GM10266 (cell line): ENCODE data around the gene GUCA1A.
"Not testable (repeated sequence)": the region's sequence is repeated elsewhere in the genome, so short reads cannot be mapped to it uniquely, and the experiment has no call there.

Experiments
- DNase-seq: peaks from one replicate; pipeline ENCODE4 v3.0.0; 2012; ENCODE audit errors: extremely low spot score
- TF ChIP-seq, protein P1 (sequence below): IDR thresholded peaks from 2 replicates; pipeline ENCODE4 v1.5.1; 2012; ENCODE audit warnings: mild to moderate bottlenecking, low read depth; ENCODE audit not compliant: control insufficient read depth, insufficient read depth; ENCODE audit errors: missing control alignments

GUCA1A gene

DNA sequence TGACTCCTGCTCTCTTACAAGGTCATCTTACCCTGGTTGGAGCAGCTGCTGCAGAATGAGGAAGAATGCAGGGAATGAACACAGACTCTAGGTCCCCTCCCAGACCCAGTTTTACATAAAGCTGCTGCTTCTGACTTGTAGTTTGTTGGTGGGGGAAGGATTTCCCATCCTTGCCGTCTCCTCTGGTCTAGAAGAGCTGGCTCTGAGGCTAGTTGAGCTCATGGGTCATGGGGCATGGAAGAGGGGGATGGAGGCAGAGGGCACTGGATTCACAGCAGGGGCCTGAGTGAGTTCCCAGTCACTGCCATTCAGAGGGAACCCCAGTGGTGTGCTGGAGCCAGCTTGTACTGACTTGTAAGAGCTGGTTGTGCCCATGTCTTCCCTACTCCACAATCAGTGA lies 9.2 kb upstream of the GUCA1A start:
- TF ChIP-seq, protein P1, sequence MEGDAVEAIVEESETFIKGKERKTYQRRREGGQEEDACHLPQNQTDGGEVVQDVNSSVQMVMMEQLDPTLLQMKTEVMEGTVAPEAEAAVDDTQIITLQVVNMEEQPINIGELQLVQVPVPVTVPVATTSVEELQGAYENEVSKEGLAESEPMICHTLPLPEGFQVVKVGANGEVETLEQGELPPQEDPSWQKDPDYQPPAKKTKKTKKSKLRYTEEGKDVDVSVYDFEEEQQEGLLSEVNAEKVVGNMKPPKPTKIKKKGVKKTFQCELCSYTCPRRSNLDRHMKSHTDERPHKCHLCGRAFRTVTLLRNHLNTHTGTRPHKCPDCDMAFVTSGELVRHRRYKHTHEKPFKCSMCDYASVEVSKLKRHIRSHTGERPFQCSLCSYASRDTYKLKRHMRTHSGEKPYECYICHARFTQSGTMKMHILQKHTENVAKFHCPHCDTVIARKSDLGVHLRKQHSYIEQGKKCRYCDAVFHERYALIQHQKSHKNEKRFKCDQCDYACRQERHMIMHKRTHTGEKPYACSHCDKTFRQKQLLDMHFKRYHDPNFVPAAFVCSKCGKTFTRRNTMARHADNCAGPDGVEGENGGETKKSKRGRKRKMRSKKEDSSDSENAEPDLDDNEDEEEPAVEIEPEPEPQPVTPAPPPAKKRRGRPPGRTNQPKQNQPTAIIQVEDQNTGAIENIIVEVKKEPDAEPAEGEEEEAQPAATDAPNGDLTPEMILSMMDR: no peak
- no peak for DNase-seq

DNA sequence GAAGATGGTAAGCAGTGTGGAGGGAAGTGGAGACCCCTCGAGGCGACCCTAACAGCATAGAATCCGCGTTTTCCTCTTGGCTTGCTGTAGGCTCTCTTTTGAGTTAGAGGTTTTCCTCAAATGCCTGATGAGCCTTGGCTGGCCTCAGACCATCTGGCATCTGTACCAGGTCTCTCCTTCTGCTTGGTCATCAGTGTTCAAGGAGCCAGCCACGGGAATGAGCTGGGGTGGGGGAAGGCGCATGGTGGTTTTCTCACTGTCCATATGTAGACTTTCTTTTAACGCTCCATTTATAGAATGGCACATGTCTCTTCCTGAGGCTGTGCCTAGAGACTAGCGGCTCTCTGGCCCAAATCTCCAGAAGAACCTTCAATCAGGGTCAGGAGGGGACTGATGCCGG lies 8.1 kb upstream of the GUCA1A start:
- TF ChIP-seq, protein P1: no peak
- DNase-seq: no peak

DNA sequence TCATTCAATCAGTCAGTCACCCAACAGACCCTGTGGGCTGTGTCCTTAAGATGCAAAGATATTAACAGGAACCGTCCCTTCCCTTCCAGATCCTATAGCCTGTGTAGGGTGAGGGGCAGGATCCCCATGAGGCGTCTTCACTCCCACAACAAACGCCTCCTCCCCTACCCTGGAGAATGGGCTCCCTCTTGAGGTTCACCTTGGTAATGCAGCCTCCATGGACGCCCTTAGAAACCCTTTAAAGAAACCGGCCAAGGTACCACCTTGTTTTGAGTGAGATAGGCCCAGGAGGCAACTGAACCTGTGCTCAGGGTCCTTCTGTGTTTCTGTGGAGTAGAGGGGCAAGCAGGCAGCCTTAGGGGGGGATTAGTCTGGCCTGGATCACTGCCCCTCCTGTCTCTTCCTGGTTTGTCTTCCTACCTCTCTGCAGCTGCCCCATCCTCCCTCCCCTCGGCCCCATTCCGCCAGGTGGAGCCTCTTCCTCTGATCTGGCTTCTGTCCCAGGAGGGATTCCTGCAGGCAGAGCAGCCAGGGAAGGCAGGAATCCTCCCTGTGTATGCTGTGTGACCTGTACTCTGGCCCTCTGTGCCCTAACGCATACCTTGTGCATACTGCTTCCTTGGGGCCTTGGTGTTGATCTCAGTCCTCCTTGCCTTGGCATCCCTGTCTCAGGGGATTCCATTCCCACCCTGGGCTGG lies 6.6 kb upstream of the GUCA1A start:
- peak; percentile 83 for DNase-seq
- TF ChIP-seq, protein P1: peak; percentile 85

DNA sequence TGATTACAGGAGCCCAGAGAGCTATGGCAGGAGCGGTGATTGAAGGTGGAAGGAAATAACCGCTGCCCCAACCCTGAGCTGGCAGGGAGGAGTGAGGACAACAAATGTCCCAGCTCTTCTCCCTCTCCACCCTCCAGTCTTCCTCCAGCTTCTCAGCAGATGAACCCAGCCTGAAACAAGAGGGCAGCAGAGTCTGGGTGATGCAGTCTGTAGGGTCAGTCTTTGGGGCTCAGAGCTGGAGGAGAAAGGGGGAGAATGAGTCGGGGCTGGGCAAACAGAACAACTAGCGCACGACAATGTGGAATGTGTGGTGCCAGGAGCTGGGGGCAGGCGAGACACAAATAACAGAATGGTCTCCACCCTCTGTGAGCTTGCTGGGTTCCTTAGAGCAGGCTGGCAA lies 4.5 kb upstream of the GUCA1A start:
- no peak for DNase-seq
- TF ChIP-seq, protein P1: no peak

DNA sequence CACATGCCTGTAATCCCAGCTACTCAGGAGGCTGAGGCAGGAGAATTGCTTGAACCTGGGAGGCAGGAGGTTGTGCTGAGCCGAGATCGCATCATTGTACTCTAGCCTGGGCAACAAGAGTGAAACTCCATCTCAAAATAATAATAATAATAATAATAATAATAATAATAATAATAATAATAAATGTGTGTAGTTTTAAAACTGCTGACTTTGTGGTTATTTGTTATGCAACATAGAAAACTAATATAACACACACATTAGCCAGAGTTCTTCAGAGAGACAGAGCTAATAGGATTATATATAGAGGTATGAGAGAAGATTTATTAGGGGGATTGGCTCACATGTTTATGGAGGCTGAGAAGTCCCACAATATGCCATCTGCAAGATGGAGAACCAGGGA lies 3.4 kb upstream of the GUCA1A start:
- DNase-seq: not testable (repeated sequence)

DNA sequence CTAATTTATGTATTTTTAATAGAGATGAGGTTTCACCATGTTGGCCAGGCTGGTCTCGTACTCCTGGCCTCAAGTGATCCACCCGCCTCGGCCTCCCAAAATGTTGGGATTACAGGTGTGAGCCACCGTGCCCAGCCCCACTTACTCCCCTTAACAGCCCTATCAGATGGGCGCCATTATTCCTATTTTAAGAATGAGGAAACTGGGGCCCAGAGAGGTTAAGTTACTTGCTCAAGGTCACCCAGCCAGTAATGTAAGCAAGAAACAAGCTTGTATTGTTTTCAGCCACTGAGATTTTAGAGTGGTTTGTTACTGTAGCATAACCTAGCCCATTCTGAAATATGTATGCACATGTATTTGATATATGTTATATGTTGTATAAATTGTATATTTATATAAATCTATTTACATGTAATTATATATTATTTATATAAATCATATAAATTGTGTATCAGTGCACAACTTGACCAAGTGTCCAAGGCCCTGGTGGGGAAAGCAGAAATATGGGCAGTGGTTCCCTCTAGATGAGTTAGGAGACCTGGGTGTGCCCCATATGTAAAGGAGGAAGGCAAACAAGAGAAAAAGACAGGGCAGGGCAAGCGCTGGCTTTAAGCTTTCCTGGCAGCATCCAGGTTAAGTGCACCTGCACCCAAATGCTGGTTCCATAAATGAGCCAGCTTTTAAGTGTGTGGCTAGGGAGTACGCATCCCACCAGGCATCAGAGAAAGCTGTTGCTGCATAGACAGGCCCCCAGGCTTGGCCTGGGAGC lies 1.2 kb upstream of the GUCA1A start:
- TF ChIP-seq, protein P1: no peak
- DNase-seq: no peak

DNA sequence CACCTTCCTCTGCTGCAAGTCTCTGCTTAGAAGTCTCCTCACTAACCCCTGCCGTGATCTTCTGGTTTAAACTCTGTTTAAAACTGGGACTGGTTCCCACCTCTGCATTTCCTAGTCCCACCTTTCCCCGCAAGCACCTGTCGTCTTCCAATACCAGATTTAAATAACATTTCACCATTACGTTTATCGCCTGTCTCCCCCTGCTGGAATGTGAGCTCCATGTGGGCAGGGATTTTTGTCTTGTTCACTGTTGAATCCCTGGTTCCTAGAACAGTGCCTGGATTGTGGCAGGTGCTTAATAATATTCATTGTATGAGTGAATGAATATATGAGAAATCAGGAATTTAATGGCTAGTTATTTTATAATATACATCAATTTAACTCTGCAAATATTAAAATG lies 2.7 kb downstream of the GUCA1A start:
- TF ChIP-seq, protein P1: no peak
- no peak for DNase-seq

DNA sequence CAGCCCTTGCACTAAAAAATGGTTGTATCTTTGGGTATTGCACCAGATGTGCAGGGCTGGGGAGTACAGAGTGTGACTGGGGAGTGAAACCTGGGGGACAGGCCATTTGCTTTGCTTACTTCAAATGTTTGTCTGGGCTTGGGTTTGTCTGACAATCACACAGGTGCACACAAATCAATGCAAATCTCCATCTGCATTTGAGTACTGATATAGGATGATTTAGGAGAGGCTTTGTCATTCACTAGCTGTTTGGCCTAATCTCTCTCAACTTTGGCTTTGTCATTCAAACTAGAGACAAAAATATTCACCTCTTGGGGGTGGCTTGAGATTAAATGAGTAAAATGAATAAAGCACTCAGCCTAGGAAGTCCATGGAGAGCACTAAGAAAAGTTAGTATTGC lies 3.8 kb downstream of the GUCA1A start:
- no peak for DNase-seq
- TF ChIP-seq, protein P1: no peak
